ENCODE measurements around the gene PLEKHG3.

Gene PLEKHG3

DNA sequence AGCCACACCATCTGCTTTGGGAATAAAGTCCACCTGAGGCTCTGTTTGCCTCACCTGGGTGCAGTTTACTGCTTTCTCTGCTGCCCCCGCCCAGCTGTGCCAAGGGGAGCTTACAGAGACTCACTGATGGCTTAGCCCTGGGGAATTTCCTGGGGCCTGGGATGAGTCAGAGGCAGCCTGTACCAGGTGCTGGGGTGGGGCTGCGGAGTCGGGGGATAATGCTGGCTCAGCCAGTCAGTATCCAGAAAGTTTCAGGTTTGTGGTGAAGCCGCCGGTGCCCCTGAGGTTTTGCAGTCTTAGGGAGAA is 22.3 kb downstream of the PLEKHG3 start:
- no peak for DNase-seq (ENCODE audit: low read depth in 2 of 2)

DNA sequence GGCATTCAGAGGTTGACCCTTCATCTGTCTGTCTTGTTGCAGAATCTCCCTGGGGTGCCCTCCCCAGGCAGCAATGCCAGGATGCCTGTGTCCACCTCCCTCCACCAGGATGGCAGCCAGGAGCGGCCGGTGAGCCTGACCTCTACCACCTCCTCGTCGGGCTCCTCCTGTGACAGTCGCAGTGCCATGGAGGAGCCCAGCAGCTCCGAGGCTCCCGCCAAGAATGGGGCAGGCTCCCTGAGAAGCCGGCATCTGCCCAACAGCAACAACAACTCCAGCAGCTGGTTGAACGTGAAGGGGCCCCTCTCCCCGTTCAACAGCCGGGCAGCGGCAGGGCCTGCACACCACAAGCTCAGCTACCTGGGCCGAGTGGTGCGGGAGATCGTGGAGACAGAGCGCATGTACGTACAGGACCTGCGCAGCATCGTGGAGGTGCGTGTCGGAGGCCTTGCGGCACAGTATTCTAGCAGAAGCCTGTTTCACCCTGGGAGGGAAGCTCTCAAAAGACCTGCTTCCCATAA is 23.4 kb downstream of the PLEKHG3 start:
- no peak for DNase-seq (ENCODE audit: low read depth in 2 of 2)

DNA sequence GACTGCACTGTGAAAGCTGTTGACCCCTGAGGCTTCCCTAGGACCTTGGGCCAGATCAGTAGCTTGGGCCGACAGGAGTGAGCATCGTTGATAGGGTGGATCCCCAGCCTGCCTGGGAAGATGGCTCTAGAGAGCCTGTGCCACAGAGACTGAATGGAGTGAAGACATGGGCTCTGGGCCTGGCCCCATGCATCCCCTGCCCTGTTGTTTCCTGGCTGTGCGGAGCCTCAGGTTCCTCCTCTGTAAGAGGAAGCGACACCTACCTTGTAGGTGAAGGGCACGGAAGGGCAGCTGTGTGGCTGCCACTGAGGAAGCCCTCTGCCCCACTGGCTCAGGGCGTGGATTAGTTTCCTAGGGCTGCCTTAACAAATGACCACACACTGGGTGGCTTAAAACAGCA is 23.9 kb downstream of the PLEKHG3 start:
- DNase-seq (ENCODE audit: low read depth in 2 of 2) = no peak

DNA sequence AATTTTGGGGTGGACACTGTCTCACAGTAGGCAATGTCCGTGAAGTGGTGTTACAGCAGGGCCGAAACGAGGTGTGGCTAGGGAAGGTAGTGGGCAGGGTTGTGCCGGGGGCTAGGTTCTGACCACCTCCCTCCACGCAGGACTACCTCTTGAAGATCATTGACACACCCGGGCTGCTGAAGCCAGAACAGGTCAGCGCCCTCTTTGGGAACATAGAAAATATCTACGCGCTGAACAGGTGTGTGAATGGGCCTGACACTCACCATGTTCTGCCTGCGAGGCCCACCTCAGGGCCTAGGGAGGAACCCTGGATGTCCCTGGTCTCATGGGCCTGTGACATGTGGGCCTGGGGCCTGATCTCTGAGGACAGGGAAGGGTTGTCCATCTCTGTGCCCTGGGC is 24.6 kb downstream of the PLEKHG3 start:
- DNase-seq (ENCODE audit: low read depth in 2 of 2) = no peak

DNA sequence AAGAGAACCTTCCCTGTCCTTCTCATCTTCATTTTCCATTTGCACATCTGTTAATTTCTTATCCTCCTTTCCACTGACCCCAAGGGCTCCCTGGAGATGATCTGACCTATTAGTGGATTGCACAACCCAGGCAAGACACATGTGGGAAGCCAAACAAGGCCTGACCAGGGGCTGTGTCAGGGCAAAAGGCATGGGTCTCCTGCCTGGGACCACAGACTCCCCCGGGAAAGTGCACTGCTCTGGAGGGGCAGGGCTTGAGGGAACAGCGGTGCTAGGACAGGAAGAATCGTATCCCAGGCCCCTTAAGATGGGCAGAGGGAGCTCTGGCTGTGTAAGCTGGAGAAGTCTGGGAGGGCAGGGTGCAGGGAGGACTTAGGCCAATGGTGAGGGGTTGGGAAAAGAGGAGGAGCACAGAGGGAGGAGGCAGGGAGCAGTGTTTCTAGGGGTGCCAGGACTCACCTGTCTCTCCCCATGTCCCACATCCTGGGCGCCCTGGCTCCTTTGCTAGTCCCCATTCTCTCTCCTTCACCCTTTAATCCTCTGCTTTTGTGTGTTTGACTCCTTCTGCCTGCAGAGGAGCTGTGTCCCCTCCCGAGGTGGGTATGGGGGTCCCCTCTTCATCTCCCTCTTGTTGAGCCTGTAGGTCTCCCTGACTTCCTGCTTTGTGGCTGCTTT is 25.3 kb downstream of the PLEKHG3 start:
- DNase-seq (ENCODE audit: low read depth in 2 of 2) = no peak

DNA sequence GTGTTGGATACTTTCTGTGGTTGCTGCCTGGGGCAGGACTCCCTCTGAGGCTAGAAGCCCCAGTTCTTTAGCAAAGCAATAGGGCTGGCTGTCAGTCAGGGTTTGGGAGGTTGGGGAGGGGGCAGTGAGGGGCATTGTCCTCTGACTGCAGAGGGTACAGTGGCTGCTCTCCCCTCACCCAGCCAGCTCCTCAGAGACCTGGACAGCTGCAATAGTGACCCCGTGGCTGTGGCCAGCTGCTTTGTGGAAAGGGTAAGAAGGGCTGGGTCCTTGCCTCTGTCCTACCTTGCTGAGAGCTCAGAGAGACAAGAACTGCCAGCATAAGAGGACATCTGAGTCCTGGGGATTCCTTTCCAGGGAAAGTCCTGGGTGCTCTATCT is 25.8 kb downstream of the PLEKHG3 start:
- no peak for DNase-seq (ENCODE audit: low read depth in 2 of 2)

DNA sequence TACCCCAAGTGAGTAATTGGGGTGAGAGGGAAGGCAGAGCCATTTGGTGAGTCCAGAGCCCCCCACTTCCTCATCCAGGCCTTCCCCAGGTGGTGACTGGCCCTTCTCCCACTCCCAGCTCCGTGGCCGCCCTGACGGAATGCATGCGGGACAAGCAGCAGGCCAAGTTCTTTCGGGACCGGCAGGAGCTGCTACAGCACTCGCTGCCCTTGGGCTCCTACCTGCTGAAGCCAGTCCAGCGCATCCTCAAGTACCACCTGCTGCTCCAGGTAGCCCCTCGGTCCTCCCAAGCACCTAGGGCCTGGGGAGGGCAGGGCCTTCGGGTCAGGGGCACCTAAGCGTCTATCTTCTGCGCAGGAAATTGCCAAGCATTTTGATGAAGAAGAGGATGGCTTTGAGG is 26.5 kb downstream of the PLEKHG3 start:
- no peak for DNase-seq (ENCODE audit: low read depth in 2 of 2)

DNA sequence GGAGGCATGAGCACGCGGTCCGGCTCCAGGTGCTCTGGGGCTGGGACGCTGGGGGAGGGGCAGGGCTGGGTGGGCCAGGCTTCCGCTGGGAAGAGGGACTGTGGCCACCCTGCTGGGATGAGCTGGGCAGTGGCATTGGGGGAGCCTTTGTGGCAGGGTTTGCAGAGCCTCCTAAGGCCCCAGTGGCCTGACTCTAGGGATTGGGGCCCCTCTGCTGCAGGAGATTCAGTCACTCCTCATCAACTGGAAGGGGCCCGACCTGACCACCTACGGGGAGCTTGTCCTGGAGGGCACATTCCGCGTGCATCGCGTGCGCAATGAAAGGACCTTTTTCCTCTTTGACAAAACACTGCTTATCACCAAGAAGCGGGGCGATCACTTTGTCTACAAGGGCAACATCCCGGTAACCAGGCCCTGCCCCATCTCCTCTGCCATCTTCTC is 26.9 kb downstream of the PLEKHG3 start:
- DNase-seq (ENCODE audit: low read depth in 2 of 2) = no peak

DNA sequence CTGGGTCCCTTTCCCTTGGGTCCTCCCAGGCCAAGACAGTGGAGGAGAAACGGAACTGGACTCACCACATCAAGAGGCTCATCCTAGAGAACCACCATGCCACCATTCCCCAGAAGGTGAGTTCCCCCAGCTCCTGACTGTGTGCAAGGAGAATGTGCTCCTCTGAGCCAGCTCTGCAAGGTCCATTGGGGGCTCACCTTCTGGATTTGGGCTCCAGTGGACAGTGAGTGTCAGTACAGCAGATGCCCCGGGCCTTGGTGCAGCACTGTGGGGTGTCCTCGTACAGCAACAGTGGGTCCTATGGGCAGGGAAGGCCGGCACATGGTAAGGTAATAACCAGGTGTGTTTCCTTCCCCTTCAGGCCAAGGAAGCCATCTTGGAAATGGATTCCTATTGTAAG is 27.8 kb downstream of the PLEKHG3 start:
- no peak for DNase-seq (ENCODE audit: low read depth in 2 of 2)

DNA sequence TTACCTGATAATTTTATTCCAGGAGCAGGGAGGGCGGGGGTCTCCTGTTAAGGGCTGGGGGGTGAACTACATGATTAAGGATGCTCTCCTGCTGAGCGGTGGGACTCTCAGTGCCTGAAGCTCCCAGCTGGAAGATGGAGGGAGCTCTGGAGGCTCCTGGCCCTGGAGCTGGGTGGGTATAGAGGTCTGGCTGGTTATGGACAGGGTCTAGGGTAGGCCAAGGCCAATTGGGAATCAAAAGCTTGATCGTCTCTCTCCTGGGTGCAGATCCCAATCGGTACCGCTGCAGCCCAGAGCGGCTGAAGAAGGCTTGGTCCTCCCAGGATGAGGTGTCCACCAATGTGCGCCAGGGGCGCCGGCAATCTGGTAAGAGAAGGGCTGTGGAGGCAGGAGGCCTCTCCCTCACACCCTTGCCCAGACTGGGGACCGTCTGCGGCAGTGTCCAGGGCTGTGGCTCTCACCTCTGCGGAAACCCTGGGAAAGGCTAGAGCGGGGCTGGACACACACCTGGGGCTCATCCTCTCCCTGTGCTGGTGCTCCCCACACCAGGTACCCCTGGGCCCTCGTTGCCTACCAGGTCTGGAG is 28.4 kb downstream of the PLEKHG3 start:
- DNase-seq (ENCODE audit: low read depth in 2 of 2) = no peak

DNA sequence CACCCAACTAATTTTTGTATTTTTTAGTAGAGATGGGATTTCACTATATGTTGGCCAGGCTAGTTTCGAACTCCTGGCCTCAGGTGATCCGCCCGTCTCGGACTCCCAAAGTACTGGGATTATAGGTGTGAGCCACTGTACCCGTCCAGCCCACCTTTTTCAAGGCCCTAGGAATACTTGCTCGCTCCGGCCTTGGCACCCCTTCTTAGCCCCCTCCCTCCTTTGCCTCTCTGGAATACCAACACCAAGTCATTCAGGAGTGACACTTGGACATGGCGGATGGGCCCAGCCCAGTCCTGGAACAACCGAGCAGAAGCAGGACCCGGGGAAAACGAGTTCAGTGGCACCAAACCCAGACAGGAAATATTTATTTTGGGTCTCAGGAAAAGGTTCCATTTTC is 29.1 kb downstream of the PLEKHG3 start:
- DNase-seq (ENCODE audit: low read depth in 2 of 2) = no peak

DNA sequence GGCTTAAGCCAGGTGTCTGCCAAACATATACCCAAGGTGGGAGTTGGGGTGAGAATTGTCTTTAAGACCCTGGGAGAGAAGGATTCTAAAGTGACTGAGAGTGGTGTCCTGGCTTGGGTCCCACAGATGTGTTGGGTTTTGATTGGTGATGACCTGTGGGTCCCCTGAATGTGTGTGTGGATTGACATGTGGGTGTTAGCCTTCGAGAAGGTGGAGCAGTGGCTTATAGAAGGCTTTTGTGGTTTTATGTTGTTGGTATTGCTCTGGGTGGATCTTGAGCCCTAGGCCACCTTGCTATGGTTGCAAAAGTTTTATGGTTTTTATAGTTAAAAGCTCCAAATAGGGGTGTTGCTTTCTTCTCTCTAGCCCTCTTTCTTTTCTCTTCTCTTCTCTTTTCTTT is 29.7 kb downstream of the PLEKHG3 start:
- DNase-seq (ENCODE audit: low read depth in 2 of 2) = no peak

DNA sequence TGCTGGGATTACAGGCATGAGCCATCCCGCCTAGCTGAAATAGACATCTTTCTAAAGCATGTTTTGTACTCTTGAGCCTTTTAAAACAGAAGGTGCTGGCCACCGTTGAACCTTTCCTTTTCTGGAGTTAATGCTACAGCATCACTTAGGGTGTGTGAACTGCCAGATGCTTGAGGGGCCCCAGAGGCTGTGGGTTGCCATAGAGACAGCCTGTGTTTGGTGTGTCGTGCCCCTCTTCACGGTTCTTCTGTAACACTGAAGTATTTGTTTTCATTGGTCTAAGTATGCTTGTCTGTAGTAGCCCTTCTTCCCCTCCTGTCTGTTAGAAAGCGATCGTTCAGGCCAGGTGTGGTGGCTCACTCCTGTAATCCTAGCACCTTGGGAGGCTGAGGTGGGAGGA is 30.8 kb downstream of the PLEKHG3 start:
- DNase-seq (ENCODE audit: low read depth in 2 of 2) = no peak

DNA sequence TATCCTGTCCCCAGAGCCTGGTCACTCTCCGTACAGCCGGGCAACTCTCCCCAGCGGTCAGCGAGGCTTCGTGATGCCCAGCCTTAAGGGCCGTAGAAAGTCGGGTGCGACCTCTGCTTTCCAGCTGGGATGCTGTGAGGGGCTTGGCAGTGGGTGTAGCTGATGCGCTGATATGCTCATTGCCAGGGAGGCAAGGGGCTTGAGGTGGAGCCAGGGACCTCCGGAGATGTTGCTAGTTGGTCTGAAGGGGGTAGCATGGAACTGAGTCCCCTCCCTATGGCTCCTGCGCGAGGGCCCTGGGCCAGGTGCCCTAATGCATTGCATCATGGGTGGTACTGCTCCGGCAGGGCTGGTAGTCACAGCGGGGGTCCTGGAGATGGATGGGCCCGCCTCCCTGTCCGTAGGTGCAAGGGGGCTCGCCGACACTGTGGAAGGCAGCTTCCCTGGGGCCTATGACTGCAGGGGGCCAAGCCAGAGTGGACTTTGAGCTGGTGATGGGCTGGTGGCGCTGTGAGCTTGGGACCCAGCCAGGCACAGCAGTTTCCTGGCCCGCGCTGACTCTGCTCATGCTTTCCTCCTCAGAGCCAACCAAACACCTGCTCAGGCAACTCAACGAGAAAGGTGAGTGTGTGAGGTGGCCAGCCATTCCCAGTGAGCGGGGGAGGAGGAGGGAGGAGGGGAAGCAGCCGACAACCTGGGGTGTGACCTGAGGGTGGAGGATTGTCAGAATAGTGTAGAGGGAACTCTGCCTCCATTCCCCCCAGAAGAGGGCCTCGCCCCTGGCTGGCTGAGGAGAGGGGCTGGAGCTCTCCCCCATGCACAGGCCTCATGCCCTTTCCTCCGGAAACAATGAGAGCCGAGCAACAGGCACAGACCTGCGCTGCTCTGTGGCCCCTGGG is 32.3 kb downstream of the PLEKHG3 start:
- no peak for DNase-seq (ENCODE audit: low read depth in 2 of 2)

DNA sequence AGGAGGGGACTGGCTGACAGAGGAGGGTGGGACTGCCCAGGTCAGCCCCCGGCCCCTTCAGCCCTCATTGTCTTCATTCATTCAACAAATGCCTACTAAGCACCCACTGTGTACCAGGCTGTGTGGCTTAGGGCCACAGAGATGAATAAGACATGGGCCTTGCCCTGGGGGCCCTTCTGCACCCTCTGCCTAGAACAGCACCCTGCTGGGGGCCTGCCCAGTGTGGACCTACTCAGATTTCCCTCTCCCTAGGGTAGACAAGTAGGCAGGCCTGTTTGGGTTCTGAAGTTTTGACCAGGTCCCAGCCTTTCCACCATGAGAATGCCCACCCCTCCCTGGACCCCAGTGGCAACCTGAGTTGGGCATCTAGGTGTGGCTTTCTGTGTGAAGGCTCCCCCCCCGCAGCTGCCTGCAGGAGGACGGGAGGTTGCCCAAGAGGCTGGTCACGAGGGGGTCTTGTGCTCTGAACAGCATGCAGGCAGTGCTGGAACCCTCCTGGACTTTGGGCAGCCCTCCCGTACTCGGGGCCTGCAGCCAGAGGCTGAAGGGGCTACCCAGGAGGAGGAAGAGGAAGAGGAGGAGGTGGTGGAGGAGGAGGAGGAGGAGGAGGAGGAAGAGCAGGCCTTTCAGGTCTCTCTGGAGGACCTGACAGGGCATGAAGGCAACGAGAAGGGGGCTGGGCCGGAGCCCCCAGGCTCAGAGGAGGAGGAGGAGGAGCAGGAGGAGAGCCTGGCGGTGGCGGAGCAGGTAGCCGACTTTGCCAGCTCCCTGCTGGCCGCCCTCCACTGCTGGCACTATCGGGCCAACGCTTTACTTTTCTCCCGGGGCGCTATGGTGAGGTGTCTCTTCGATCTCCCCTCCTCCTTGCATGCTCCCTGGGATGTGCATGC is 33.4 kb downstream of the PLEKHG3 start:
- no peak for DNase-seq (ENCODE audit: low read depth in 2 of 2)

DNA sequence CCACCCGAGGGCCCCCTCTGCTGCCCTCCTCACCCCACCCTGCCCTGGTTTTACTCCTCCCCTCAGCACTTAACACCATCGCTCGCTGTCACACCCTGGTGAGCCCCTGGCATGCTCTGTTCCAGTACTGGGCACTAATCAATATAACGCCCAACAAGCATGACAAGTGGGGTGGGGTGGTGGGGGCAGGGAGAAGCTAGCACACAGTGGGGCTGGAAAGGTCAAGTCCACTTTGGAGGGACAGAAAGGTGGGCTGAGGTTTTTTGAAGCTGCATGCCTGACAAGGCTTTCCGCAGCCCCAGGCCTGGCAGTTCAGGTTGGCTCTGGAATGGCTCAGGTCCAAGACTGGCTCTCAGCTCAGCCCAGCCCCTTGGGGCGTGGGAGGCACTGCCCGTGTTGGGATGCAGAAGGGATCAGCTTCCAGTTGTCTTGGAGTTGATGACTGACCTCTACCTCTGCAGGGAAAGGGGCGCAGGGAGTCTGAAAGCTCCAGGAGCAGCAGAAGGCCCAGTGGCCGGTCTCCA is 34.1 kb downstream of the PLEKHG3 start:
- DNase-seq (ENCODE audit: low read depth in 2 of 2) = no peak

DNA sequence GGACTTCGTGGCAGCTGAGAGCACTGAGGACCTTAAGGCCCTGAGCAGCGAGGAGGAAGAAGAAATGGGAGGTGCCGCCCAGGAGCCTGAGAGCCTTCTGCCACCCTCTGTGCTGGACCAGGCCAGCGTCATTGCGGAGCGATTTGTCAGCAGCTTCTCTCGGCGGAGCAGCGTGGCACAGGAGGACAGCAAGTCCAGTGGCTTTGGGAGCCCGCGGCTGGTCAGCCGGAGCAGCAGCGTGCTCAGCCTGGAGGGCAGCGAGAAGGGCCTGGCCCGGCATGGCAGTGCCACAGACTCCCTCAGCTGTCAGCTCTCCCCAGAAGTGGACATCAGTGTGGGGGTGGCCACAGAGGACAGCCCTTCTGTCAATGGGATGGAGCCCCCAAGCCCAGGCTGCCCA is 37.0 kb downstream of the PLEKHG3 start:
- DNase-seq (ENCODE audit: low read depth in 2 of 2) = no peak

DNA sequence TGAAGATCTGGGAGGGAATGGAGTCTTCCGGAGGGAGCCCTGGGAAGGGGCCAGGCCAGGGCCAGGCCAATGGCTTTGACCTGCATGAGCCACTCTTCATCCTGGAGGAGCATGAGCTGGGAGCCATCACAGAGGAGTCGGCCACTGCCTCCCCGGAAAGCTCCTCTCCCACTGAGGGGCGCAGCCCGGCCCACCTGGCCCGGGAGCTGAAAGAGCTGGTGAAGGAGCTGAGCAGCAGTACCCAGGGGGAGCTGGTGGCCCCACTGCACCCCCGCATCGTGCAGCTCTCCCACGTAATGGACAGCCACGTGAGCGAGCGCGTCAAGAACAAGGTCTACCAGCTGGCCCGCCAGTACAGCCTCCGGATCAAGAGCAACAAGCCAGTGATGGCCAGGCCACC is 37.7 kb downstream of the PLEKHG3 start:
- no peak for DNase-seq (ENCODE audit: low read depth in 2 of 2)

DNA sequence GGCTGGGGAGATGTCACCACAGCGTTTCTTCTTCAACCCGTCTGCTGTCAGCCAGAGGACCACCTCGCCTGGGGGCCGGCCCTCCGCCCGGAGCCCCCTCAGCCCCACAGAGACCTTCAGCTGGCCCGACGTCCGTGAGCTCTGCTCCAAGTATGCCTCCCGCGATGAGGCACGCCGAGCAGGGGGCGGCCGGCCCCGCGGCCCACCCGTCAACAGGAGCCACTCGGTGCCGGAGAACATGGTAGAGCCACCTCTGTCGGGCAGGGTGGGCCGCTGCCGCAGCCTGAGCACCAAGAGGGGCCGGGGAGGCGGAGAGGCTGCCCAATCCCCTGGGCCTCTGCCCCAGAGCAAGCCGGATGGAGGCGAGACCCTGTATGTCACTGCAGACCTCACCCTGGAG is 38.8 kb downstream of the PLEKHG3 start:
- no peak for DNase-seq (ENCODE audit: low read depth in 2 of 2)

DNA sequence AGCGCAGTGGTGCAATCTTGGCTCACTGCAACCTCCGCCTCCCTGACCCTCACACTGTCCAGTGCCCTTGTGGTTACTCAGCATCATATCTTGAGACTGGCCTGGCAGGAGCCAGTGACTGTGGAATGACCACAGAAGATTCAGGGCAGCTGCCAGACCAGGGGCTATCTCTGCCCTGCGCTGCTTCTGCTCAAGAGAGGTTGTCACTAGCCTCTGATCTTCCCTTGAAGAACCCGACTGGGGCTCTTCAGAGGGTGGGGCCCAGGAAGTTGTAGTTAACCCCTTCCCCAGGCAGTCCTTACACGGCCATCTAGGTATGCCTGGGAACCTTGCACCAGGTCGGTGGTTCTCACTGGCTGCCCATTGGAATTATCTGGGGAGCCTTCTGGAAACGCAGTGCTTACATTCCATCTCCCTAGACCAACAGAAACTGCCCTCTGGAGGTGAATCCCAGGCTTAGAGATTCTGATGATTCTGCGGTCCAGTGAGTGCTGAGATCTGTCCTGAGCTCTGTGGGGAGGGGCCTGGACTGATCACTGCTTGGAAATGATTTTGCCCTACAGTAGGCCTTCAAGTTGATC is 41.4 kb downstream of the PLEKHG3 start:
- no peak for DNase-seq (ENCODE audit: low read depth in 2 of 2)

Measured in stimulated activated CD8-positive, alpha-beta memory T cell treated with anti-CD3 and anti-CD28 coated beads, Interleukin-15, amount 100 ng/mL, for 48 hours (primary cell).